ENCODE data around the gene SLC2A14. TPM values are rescaled to one million over a fixed set of nuclear protein-coding genes. Genes with fewer than 3 reads are reported as not detected.
"Not testable (repeated sequence)": the region's sequence is repeated elsewhere in the genome, so short reads cannot be mapped to it uniquely, and the experiment has no call there.

SLC2A14 gene
- total RNA-seq, 4 donors from 2014 or later: 0.13 to 1.4 TPM; not detected in 2

- no peak for TF ChIP-seq POLR2A (IDR thresholded peaks at IDR 0.05)
- TF ChIP-seq CTCF (IDR thresholded peaks at IDR 0.05): no peak
- 82 to 89% methylated on average over 4 of the region's 4 CpGs for WGBS, 2 donors
- intact Hi-C loops (cut with DNase I; ENCODE audit: low total_unique reads): no loop called here
- H3K4me3 ChIP-seq (ENCODE audit: low read depth, poor library complexity, severe bottlenecking): no peak overlapping the region
- no peak for DNase-seq (ENCODE audit: low spot score in 2 of 2)
Observed at GRCh38 chr12:7868391-7868790, 4.3 kb downstream of the SLC2A14 start.

- WGBS, 2 donors: 92 to 95% methylated on average over 12 of the region's 12 CpGs
- TF ChIP-seq POLR2A (IDR thresholded peaks at IDR 0.05) (no peak), CTCF (IDR thresholded peaks at IDR 0.05) (no peak)
- DNase-seq (ENCODE audit: low spot score in 2 of 2): no peak
- no peak overlapping the region for H3K4me3 ChIP-seq (ENCODE audit: low read depth, poor library complexity, severe bottlenecking)
- intact Hi-C loops (cut with DNase I; ENCODE audit: low total_unique reads): loop anchor here (5.0 kb wide), 1 partner anchor 133 kb away; no protein-coding TSS in a partner anchor
Observed at GRCh38 chr12:7864601-7865150, 8.0 kb downstream of the SLC2A14 start.

- 65 to 78% methylated on average over 20 of the region's 20 CpGs for WGBS, 2 donors
- H3K4me3 ChIP-seq (ENCODE audit: low read depth, poor library complexity, severe bottlenecking); DNase-seq (ENCODE audit: low spot score in 2 of 2): not testable (repeated sequence)
- intact Hi-C loops (cut with DNase I; ENCODE audit: low total_unique reads): loop anchor here (5.0 kb wide), 1 partner anchor 134 kb away; no protein-coding TSS in a partner anchor
Observed at GRCh38 chr12:7862814-7863348, 9.8 kb downstream of the SLC2A14 start.

GRCh38 chr12:7862301-7862700 lies 10.4 kb downstream of the SLC2A14 start:
- intact Hi-C loops (cut with DNase I; ENCODE audit: low total_unique reads): loop anchor here (5.0 kb wide), 1 partner anchor 135 kb away; no protein-coding TSS in a partner anchor
- DNase-seq (ENCODE audit: low spot score in 2 of 2); H3K4me3 ChIP-seq (ENCODE audit: low read depth, poor library complexity, severe bottlenecking): not testable (repeated sequence)
- WGBS, 2 donors: 93 to 94% methylated on average over 24 of the region's 24 CpGs

- H3K4me3 ChIP-seq (ENCODE audit: low read depth, poor library complexity, severe bottlenecking): no peak overlapping the region
- TF ChIP-seq CTCF (IDR thresholded peaks at IDR 0.05): no peak
- intact Hi-C loops (cut with DNase I; ENCODE audit: low total_unique reads): no loop called here
- WGBS, 2 donors: 19 to 21% methylated on average over 2 of the region's 2 CpGs
- DNase-seq (ENCODE audit: low spot score in 2 of 2): no peak
Observed at GRCh38 chr12:7859552-7859951, 13.2 kb downstream of the SLC2A14 start.

- no peak for TF ChIP-seq CTCF (IDR thresholded peaks at IDR 0.05)
- no peak for TF ChIP-seq POLR2A (IDR thresholded peaks at IDR 0.05)
- intact Hi-C loops (cut with DNase I; ENCODE audit: low total_unique reads): no loop called here
- H3K4me3 ChIP-seq (ENCODE audit: low read depth, poor library complexity, severe bottlenecking): no peak overlapping the region
- WGBS, 2 donors: 86 to 88% methylated on average over 3 of the region's 3 CpGs
- DNase-seq (ENCODE audit: low spot score in 2 of 2): peak in 1 of 2 donors; percentile 37
Observed at GRCh38 chr12:7857971-7858370, 14.7 kb downstream of the SLC2A14 start.

GRCh38 chr12:7856516-7856915 lies 16.2 kb downstream of the SLC2A14 start:
- WGBS, 2 donors: 84% methylated on average over 6 of the region's 6 CpGs
- intact Hi-C loops (cut with DNase I; ENCODE audit: low total_unique reads): no loop called here
- TF ChIP-seq CTCF (IDR thresholded peaks at IDR 0.05): no peak
- TF ChIP-seq POLR2A (IDR thresholded peaks at IDR 0.05): no peak
- no peak overlapping the region for H3K4me3 ChIP-seq (ENCODE audit: low read depth, poor library complexity, severe bottlenecking)
- no peak for DNase-seq (ENCODE audit: low spot score in 2 of 2)
